Epithelial cell of proximal tubule (primary cell): ENCODE measurements around the gene DLX4. TPM values are rescaled to one million over a fixed set of nuclear protein-coding genes. Genes with fewer than 3 reads are reported as not detected.

ENCODE experiments used
- DNase-seq: peaks from one replicate; pipeline ENCODE4 v3.0.0-alpha.2; 2011; ENCODE audit warnings: low read depth
- H3K4me3 ChIP-seq: 2 replicates; pipeline ENCODE4 v1.5.1; 2011; ENCODE audit warnings: low read depth, mild to moderate bottlenecking, low read length
- total RNA-seq: library from RNA; depleted of rRNA; stranded (reverse); fragments of >200 nt; gene quantifications from 2 replicates; pipeline ENCODE4 v1.2.3, GENCODE V29; 2015
- TF ChIP-seq, protein P1 (sequence below): conservative IDR thresholded peaks from 2 replicates; pipeline ENCODE4 v1.5.1; 2012; ENCODE audit warnings: low read depth, mild to moderate bottlenecking, low read length

The DLX4 gene
- total RNA-seq, 1 donor from 2014 or later, result not detected

DNA sequence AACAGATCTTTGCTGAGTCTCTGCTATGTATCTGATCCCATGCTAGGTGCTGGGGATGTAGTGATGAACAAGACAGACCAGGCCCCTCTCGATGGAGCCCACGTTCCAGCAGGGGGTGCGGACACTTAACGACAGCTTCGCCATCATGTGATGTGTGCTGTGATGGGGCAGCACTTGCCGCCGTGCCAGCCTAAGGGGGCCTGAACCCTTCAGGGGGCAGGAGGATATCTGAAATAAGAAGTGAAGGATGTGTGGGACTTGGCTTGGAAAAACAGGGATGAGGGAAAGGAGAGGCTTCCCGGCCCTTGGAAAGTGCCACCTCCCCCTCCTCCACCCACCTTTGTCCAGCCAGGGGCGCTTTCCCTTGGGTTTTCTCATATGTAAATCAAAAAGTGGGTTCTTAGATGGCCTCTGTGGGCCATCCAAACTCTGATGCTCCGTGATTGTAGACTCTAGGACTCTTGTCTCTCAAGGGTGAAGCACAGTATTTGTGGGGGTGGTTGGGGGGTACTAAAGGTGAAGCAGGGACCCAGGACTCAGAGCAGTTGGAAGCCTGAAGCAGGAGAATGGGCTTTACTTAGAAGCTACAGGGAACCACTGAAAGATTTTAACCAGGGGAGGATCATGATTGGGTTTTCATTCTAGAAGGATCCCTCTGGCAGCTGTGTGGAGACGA is 30.0 kb downstream of the DLX4 start:
- no peak overlapping the region for H3K4me3 ChIP-seq
- TF ChIP-seq, protein P1, sequence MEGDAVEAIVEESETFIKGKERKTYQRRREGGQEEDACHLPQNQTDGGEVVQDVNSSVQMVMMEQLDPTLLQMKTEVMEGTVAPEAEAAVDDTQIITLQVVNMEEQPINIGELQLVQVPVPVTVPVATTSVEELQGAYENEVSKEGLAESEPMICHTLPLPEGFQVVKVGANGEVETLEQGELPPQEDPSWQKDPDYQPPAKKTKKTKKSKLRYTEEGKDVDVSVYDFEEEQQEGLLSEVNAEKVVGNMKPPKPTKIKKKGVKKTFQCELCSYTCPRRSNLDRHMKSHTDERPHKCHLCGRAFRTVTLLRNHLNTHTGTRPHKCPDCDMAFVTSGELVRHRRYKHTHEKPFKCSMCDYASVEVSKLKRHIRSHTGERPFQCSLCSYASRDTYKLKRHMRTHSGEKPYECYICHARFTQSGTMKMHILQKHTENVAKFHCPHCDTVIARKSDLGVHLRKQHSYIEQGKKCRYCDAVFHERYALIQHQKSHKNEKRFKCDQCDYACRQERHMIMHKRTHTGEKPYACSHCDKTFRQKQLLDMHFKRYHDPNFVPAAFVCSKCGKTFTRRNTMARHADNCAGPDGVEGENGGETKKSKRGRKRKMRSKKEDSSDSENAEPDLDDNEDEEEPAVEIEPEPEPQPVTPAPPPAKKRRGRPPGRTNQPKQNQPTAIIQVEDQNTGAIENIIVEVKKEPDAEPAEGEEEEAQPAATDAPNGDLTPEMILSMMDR, result no peak
- no peak for DNase-seq

GRCh38 chr17:50003911-50004310 is 34.9 kb downstream of the DLX4 start:
- DNase-seq, result no peak
- TF ChIP-seq, protein P1, result no peak
- H3K4me3 ChIP-seq, result no peak overlapping the region

DNA sequence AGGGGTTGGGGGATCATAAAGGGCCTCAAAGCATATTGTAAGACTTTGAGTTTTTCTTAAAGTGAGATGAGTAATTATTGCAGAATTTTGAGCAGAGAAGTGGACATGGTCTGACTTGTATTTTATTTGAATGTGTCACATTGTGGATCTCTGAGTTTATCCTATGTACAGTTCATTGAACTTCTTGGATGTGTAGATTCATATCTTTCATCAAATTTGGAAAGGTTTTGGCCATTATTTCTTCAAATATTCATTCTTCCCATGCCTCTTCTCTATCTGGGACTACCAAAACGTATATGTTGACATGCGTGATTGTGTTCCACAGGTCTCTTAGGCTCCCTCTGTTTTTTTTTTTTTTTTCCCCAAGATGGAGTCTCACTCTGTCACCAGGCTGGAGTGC is 40.3 kb downstream of the DLX4 start:
- no peak for DNase-seq
- H3K4me3 ChIP-seq, result no peak overlapping the region
- TF ChIP-seq, protein P1, result no peak

DNA sequence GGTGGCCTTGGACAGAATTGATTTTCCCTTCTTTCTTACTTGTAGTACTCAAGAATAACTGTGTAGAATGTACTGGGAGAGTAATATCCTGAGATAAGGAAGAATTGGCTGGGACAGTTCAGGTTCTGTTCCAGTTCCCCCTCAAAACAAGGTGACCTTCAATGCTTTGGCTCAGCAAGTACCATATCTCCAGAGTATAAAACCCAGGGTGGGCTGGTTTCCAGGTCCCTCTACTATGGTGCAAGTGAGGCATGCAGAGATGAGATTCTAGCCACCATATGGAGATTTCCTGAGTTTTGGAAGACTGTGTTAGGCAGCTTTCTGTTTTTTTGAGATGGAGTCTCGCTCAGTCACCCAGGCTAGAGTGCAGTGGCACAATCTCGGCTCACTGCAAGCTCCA is 44.1 kb downstream of the DLX4 start:
- H3K4me3 ChIP-seq, result no peak overlapping the region
- TF ChIP-seq, protein P1, result no peak
- no peak for DNase-seq

DNA sequence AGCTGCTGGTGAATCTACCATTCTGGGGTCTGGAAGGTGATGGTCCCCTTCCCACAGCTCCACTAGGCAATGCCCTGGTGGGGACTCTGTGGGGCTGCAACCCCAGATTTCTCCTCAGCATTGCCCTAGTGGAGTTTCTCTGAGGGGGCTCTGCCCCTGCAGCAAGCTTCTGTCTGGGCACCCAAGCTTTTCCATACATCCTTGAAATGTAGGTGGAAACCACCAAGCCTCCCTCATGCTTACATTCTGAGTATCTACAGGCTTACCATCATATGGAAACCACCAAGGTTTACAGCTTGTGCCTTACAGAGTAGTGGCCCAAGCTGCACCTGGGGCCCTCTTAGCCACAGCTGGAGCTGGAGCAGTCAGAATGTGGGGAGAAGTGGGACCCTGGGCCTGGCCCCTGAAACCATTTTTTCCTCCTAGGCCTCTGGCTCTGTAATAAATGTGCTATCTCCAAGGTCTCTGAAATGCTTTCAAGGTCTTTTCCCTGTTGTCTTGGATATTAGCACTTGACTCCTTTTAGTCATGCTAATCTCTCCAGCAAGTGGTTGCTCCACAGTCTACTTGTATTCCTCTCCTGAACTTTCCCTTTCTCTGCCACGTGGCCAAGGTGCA is 45.6 kb downstream of the DLX4 start:
- no peak overlapping the region for H3K4me3 ChIP-seq
- no peak for DNase-seq
- TF ChIP-seq, protein P1, result no peak

GRCh38 chr17:50015146-50015545 is 46.2 kb downstream of the DLX4 start:
- no peak for DNase-seq
- TF ChIP-seq, protein P1, result no peak
- H3K4me3 ChIP-seq, result no peak overlapping the region

- TF ChIP-seq, protein P1, result no peak
- H3K4me3 ChIP-seq, result no peak overlapping the region
- no peak for DNase-seq
Observed at GRCh38 chr17:50018909-50019308, 49.9 kb downstream of the DLX4 start.
